Keratinocyte (primary cell): ENCODE data around the gene TTC33. TPM values are rescaled to one million over a fixed set of nuclear protein-coding genes. Genes with fewer than 3 reads are reported as not detected.

Experiments
- DNase-seq: peaks from one replicate; pipeline ENCODE4 v3.0.0-alpha.2; 2011; ENCODE audit warnings: low read depth, missing footprints, low spot score
- FAIRE-seq: peaks from 2 replicates; lab custom pipeline; 2011; peaks lifted over from hg19 to GRCh38; lab: Jason Lieb, UNC
- H2AFZ ChIP-seq: 2 replicates; pipeline ENCODE4 v1.6.0; 2012; ENCODE audit warnings: low read length, control low read depth, inconsistent platforms; ENCODE audit not compliant: control insufficient read depth
- H3K27ac ChIP-seq: 2 replicates; pipeline ENCODE4 v1.5.1; 2011; ENCODE audit warnings: low read length; ENCODE audit not compliant: control insufficient read depth, insufficient read depth
- H3K27me3 ChIP-seq: 3 replicates; pipeline ENCODE4 v1.6.0; 2011; ENCODE audit warnings: low read length; ENCODE audit not compliant: control insufficient read depth, insufficient read depth; ENCODE audit errors: extremely low read depth
- H3K36me3 ChIP-seq, 2 experiments: 2 replicates in 1 of 2; 3 replicates in 1 of 2; pipeline ENCODE4 v1.5.1; 2011; ENCODE audit warnings: low read length in 2 of 2, mild to moderate bottlenecking in 1 of 2; ENCODE audit not compliant: control insufficient read depth in 2 of 2, insufficient read depth in 2 of 2; ENCODE audit errors: extremely low read depth in 1 of 2
- H3K4me1 ChIP-seq: 3 replicates; pipeline ENCODE4 v1.5.1; 2011; ENCODE audit warnings: low read length; ENCODE audit not compliant: control insufficient read depth, insufficient read depth; ENCODE audit errors: extremely low read depth
- H3K4me2 ChIP-seq: 3 replicates; pipeline ENCODE4 v1.6.0; 2011; ENCODE audit warnings: low read depth, low read length; ENCODE audit not compliant: control insufficient read depth, insufficient read depth; ENCODE audit errors: extremely low read depth
- H3K4me3 ChIP-seq, 3 experiments: fragments of 200-600 bp in 1 of 3; sonication (generic) in 1 of 3; 2 replicates in 2 of 3; 3 replicates in 1 of 3; pipeline ENCODE4 v1.5.1; 2011 to 2016; ENCODE audit warnings: low read length in 3 of 3, mild to moderate bottlenecking in 3 of 3, control low read depth in 2 of 3, inconsistent platforms in 1 of 3, low read depth in 1 of 3, mixed read lengths in 1 of 3, mixed run types in 1 of 3, moderate library complexity in 1 of 3; ENCODE audit not compliant: control insufficient read depth in 2 of 3, insufficient read depth in 2 of 3; ENCODE audit errors: extremely low read depth in 1 of 3
- H3K79me2 ChIP-seq: 2 replicates; pipeline ENCODE4 v1.6.0; 2012; ENCODE audit warnings: low read length; ENCODE audit not compliant: control insufficient read depth, insufficient read depth
- H3K9ac ChIP-seq: 3 replicates; pipeline ENCODE4 v1.6.0; 2011; ENCODE audit warnings: low read length; ENCODE audit not compliant: control insufficient read depth, insufficient read depth; ENCODE audit errors: extremely low read depth
- H3K9me1 ChIP-seq: 3 replicates; pipeline ENCODE4 v1.6.0; 2011; ENCODE audit warnings: low read length; ENCODE audit not compliant: control insufficient read depth, insufficient read depth; ENCODE audit errors: extremely low read depth
- H3K9me3 ChIP-seq: 2 replicates; pipeline ENCODE4 v1.5.1; 2012; ENCODE audit warnings: low read depth, low read length; ENCODE audit not compliant: control insufficient read depth
- H4K20me1 ChIP-seq: 3 replicates; pipeline ENCODE4 v1.6.0; 2011; ENCODE audit warnings: low read length; ENCODE audit not compliant: control insufficient read depth, insufficient read depth; ENCODE audit errors: extremely low read depth
- CTCF ChIP-seq, 3 experiments: IDR thresholded peaks in 1 of 3; conservative IDR thresholded peaks in 1 of 3; optimal IDR thresholded peaks in 1 of 3; 2 replicates in 2 of 3; 3 replicates in 1 of 3; pipeline versions ENCODE3 to v1.5.1; 2011; ENCODE audit warnings: low read length in 3 of 3, mild to moderate bottlenecking in 3 of 3, moderate library complexity in 2 of 3, control low read depth in 1 of 3, inconsistent platforms in 1 of 3; ENCODE audit not compliant: insufficient read depth in 2 of 3; ENCODE audit errors: extremely low read depth in 1 of 3
- EZH2 ChIP-seq: IDR thresholded peaks from one replicate; pipeline ENCODE4 v1.6.1; 2012; ENCODE audit warnings: inconsistent platforms, mild to moderate bottlenecking, low read length, moderate library complexity
- dilution Hi-C: fragments of 300-500 bp; cut with MboI; formaldehyde crosslinking; loops from one replicate; pipeline ENCODE4 v1.7.0; 2020; ENCODE audit warnings: low sequenced_read_pairs; ENCODE audit not compliant: extremely low pct_ligation_motif_present
- polyA plus RNA-seq, 5 experiments: library from polyadenylated mRNA; depleted of rRNA in 3 of 5; stranded (reverse) in 3 of 5; stranded (forward) in 1 of 5; unstranded in 1 of 5; fragments of >200 nt; gene quantifications; 1 replicate in 1 of 5; 2 replicates in 3 of 5; 3 replicates in 1 of 5; pipeline versions ENCODE4 v1.2.1 to v1.2.3, GENCODE V29; 2011 to 2012; ENCODE audit warnings: missing spikeins in 2 of 5, low read depth in 1 of 5, low replicate concordance in 1 of 5

Gene TTC33
- polyA plus RNA-seq, 1 donor (not counting 4 experiments of a cell fraction or from before 2014, with no cell fraction given) = 7.1 TPM

- no peaks in the 10 kb centered on the region for H4K20me1 ChIP-seq
- TF ChIP-seq EZH2 (no peak), CTCF (optimal IDR thresholded peaks at IDR 0.05 in 1 of 3, IDR thresholded peaks at IDR 0.05 in 1 of 3, conservative IDR thresholded peaks at IDR 0.05 in 1 of 3; ENCODE audit: extremely low read depth in 1 of 3, insufficient read depth in 2 of 3, low read length in 3 of 3) (no peak)
- DNase-seq (no peak), FAIRE-seq (no peak)
- H3K9me1 ChIP-seq = no peaks in the 10 kb centered on the region
- no peak overlapping the region for H3K9ac ChIP-seq
- H3K79me2 ChIP-seq = no peaks in the 10 kb centered on the region
- H3K27ac ChIP-seq = no peak overlapping the region
- no peak overlapping the region for H2AFZ ChIP-seq
- no peaks in the 10 kb centered on the region for H3K9me3 ChIP-seq
- no peaks in the 10 kb centered on the region for H3K36me3 ChIP-seq
- H3K4me3 ChIP-seq = no peak overlapping the region
- dilution Hi-C loops = no loop called here
- H3K4me1 ChIP-seq = peaks cover 5% of the 10 kb centered on the region
- H3K27me3 ChIP-seq = no peaks in the 10 kb centered on the region
- no peak overlapping the region for H3K4me2 ChIP-seq
These were observed 256.1 kb downstream of the TTC33 start for GRCh38 chr5:40499518-40500273.

- Histone ChIP-seq H3K79me2 (no peaks in the 10 kb centered on the region), H3K4me3 (no peak overlapping the region), H3K4me2 (no peak overlapping the region), H3K27ac (no peak overlapping the region), H3K9me1 (no peaks in the 10 kb centered on the region), H3K27me3 (no peaks in the 10 kb centered on the region), H3K9ac (no peak overlapping the region), H2AFZ (no peak overlapping the region), H4K20me1 (no peaks in the 10 kb centered on the region), H3K36me3 (no peaks in the 10 kb centered on the region), H3K4me1 (peaks cover 5% of the 10 kb centered on the region), H3K9me3 (no peaks in the 10 kb centered on the region)
- FAIRE-seq (no peak), DNase-seq (no peak)
- dilution Hi-C loops = no loop called here
- no peak for TF ChIP-seq CTCF (optimal IDR thresholded peaks at IDR 0.05 in 1 of 3, IDR thresholded peaks at IDR 0.05 in 1 of 3, conservative IDR thresholded peaks at IDR 0.05 in 1 of 3; ENCODE audit: extremely low read depth in 1 of 3, insufficient read depth in 2 of 3, low read length in 3 of 3)
- no peak for TF ChIP-seq EZH2
These were observed 256.8 kb downstream of the TTC33 start for GRCh38 chr5:40499007-40499406.
